WERI-Rb-1 (cell line): Measurements from ENCODE around the gene SPPL2B.
"Not testable (repeated sequence)": the region's sequence is repeated elsewhere in the genome, so short reads cannot be mapped to it uniquely, and the experiment has no call there.

Experiments
- DNase-seq: peaks from one replicate; pipeline ENCODE4 v3.0.0-alpha.2; 2020
- H3K27ac ChIP-seq: fragments of 250-450 bp; sonication (Bioruptor Pico); 2 replicates; pipeline ENCODE4 v1.5.1; 2020; ENCODE audit warnings: mild to moderate bottlenecking, moderate library complexity
- H3K27me3 ChIP-seq: fragments of 250-450 bp; sonication (Bioruptor Pico); 2 replicates; pipeline ENCODE4 v1.5.1; 2021; ENCODE audit warnings: mild to moderate bottlenecking, low read depth, moderate library complexity; ENCODE audit not compliant: insufficient read depth, severe bottlenecking
- H3K36me3 ChIP-seq: fragments of 250-450 bp; sonication (Bioruptor Pico); 2 replicates; pipeline ENCODE4 v1.5.1; 2020; ENCODE audit warnings: mild to moderate bottlenecking, moderate library complexity
- H3K4me3 ChIP-seq: 2 replicates; pipeline ENCODE4 v1.5.1; 2011; ENCODE audit warnings: low read depth, mild to moderate bottlenecking, control low read depth, low read length
- H3K9me3 ChIP-seq: fragments of 250-450 bp; sonication (Bioruptor Pico); 2 replicates; pipeline ENCODE4 v1.5.1; 2021; ENCODE audit warnings: mild to moderate bottlenecking, moderate library complexity; ENCODE audit not compliant: severe bottlenecking
- CTCF ChIP-seq: IDR thresholded peaks from 2 replicates; pipeline ENCODE4 v1.5.1; 2011; ENCODE audit warnings: low read depth, mild to moderate bottlenecking, control low read depth, inconsistent platforms, low read length

Gene SPPL2B

DNA sequence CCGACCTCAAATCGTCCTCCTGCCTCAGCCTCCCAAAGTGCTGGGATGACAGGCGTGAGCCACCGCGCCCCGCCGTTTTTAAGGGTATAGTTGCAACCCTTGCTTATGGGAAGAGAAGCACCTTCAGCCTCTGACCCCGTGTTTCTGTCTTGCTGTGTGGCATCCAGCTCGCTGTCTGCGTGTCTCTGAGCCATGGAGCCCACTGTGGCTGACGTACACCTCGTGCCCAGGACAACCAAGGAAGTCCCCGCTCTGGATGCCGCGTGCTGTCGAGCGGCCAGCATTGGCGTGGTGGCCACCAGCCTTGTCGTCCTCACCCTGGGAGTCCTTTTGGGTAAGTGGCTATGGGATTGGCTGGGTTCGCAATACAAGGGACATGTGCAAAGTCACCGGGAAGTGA is 61.1 kb downstream of the SPPL2B start:
- no peak for DNase-seq
- H3K27me3 ChIP-seq, result no peaks in the 10 kb centered on the region
- H3K9me3 ChIP-seq, result peaks cover 13% of the 10 kb centered on the region
- H3K36me3 ChIP-seq, result no peaks in the 10 kb centered on the region
- H3K27ac ChIP-seq, result no peak overlapping the region
- H3K4me3 ChIP-seq, result no peak overlapping the region
- no peak for TF ChIP-seq CTCF

DNA sequence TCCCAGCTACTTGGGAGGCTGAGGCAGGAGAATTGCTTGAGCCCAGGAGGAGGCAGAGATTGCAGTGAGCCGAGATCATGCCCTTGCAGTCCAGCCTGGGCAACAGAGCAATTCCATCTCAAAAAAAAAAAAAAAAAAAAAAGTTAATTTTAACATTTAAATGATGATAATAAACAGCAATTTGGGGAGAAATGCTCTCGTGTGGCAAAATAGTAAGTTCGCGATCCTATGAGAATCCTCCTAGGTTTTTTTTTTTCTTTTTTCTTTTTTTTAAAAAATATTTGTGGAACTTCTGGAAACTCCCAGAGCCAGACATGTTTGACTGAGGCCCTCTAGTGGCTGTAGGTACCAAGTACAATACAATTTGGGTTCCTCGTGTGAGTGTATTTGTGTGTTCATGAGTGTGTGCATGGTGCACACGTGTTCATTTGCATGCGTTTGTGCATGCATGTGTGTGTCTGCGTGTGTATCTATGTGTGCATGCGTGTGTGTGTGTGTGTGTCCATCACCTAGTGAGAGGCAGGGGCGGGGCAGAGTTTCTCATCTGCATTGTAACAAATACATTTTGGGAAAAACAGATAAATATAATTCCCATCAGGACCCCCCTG is 62.7 kb downstream of the SPPL2B start:
- Histone ChIP-seq H3K27me3 (no peaks in the 10 kb centered on the region), H3K4me3 (no peak overlapping the region), H3K9me3 (peaks cover 13% of the 10 kb centered on the region), H3K27ac (no peak overlapping the region), H3K36me3 (no peaks in the 10 kb centered on the region)
- peak; percentile 41 for DNase-seq
- peak; percentile 82 for TF ChIP-seq CTCF

GRCh38 chr19:2392366-2392765 is 63.9 kb downstream of the SPPL2B start:
- no peak for TF ChIP-seq CTCF
- Histone ChIP-seq H3K9me3 (peaks cover 13% of the 10 kb centered on the region), H3K27ac (peak overlapping the region; percentile 67), H3K27me3 (no peaks in the 10 kb centered on the region), H3K36me3 (no peaks in the 10 kb centered on the region), H3K4me3 (no peak overlapping the region)
- DNase-seq, result peak; percentile 40

DNA sequence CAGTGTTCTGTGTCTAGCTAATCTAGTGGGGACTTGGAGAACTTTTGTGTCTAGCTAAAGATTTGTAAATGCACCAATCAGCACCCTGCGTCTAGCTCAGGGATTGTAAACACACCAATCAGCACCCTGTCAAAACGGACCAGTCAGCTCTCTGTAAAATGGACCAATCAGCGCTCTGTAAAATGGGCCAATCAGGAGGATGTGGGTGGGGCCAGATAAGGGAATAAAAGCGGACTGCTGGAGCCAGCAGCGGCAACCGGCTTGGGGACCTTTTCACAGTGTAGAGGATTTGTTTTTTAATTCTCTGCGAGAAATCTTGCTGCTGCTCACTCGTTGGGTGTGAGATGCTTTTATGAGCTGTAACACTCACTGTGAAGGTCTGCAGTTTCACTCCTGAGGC is 64.4 kb downstream of the SPPL2B start:
- not testable (repeated sequence) for H3K36me3 ChIP-seq, H3K4me3 ChIP-seq, DNase-seq, H3K27me3 ChIP-seq
- peaks cover 13% of the 10 kb centered on the region for H3K9me3 ChIP-seq
- H3K27ac ChIP-seq, result peak overlapping the region; percentile 67

DNA sequence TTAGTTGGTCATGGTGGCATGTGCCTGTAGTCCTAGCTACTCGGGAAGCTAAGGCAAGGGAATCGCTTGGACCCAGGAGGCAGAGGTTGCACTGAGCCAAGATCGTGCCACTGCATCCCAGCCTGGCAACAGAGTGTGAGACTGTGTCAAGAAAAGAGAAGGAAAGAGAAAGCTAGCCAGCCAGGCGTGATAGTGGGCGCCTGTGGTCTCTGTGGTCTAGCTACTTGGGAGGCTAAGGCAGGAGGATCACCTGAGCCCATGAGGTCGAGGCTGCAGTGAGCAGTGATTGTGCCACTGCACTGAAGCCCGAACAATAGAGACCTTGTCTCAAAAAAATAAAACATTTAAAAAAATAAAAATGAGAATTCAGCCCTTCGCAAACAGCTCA is 65.6 kb downstream of the SPPL2B start:
- Histone ChIP-seq H3K4me3 (no peak overlapping the region), H3K9me3 (peaks cover 13% of the 10 kb centered on the region), H3K27me3 (no peaks in the 10 kb centered on the region), H3K36me3 (no peaks in the 10 kb centered on the region), H3K27ac (no peak overlapping the region)
- TF ChIP-seq CTCF, result no peak
- no peak for DNase-seq

DNA sequence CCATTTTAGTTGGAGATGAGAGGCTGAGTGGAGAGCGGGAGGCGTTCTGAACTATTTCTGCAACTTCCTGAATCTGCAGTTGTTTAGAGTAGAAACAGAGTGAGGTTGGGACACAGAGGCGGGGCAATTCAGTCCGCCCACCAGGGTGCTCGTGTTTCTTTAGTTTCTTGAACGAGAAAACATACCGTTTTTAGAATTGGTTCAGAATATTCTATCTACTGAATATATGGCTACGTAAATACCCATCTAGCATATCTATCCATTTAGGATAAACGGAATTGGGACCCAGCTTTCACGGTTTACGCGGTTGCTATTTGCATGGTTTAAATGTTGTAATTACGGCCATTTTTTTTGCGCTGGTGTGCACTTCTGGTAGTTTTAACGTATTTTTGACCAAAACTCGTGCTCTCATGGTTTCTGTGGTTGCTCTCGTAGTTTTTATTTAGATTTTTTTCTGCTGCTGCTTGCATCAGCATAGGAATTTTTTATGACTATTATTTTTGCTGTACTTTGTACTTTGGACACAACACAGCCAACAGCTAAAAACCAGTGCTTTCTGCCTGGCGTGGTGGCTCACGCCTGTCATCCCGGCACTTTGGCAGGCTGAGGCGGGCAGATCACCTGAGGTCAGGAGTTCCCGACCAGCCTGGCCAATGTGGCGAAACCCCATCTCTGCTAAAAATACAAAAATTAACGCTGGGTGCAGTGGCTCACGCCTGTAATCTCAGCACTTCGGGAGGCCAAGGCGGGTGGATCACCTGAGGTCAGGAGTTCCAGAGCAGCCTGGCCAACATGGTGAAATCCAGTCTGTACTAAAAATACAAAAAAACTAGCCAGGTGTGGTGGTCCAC is 66.2 kb downstream of the SPPL2B start:
- Histone ChIP-seq H3K36me3 (no peaks in the 10 kb centered on the region), H3K9me3 (peaks cover 13% of the 10 kb centered on the region), H3K4me3 (no peak overlapping the region), H3K27ac (no peak overlapping the region), H3K27me3 (no peaks in the 10 kb centered on the region)
- TF ChIP-seq CTCF, result no peak
- no peak for DNase-seq

- peaks cover 13% of the 10 kb centered on the region for H3K9me3 ChIP-seq
- H3K27ac ChIP-seq, H3K36me3 ChIP-seq, H3K4me3 ChIP-seq, DNase-seq, H3K27me3 ChIP-seq: not testable (repeated sequence)
Observed at GRCh38 chr19:2395293-2395829, 66.9 kb downstream of the SPPL2B start.

GRCh38 chr19:2397173-2397572 is 68.7 kb downstream of the SPPL2B start:
- not testable (repeated sequence) for H3K27ac ChIP-seq, H3K4me3 ChIP-seq

More at GRCh38 chr19:2397173-2397572, 68.7 kb downstream of the SPPL2B start:
- H3K9me3 ChIP-seq, result peaks cover 13% of the 10 kb centered on the region
- H3K36me3 ChIP-seq, DNase-seq, H3K27me3 ChIP-seq: not testable (repeated sequence)
